IPS DF 6.9 (cell line): ENCODE results near the gene KIRREL3.

Experiments
- DNase-seq: peaks from one replicate; pipeline ENCODE4 v3.0.0-alpha.2; 2013; ENCODE audit warnings: low read depth, low spot score
- H3K27ac ChIP-seq: one replicate; pipeline ENCODE4 v1.5.1; 2013; ENCODE audit warnings: low read length, control low read depth
- H3K27me3 ChIP-seq: 2 replicates; pipeline ENCODE4 v1.6.1; 2013; ENCODE audit warnings: mild to moderate bottlenecking, low read length; ENCODE audit not compliant: control insufficient read depth, insufficient read depth
- H3K36me3 ChIP-seq: 2 replicates; pipeline ENCODE4 v1.6.1; 2013; ENCODE audit warnings: low read length; ENCODE audit not compliant: control insufficient read depth, insufficient read depth
- H3K4me1 ChIP-seq: 2 replicates; pipeline ENCODE4 v1.6.1; 2013; ENCODE audit warnings: low read length; ENCODE audit not compliant: control insufficient read depth, insufficient read depth
- H3K4me3 ChIP-seq: 2 replicates; pipeline ENCODE4 v1.5.1; 2013; ENCODE audit warnings: mild to moderate bottlenecking, low read length
- H3K9me3 ChIP-seq: 2 replicates; pipeline ENCODE4 v1.6.1; 2013; ENCODE audit warnings: low read length, inconsistent platforms; ENCODE audit not compliant: control insufficient read depth, insufficient read depth
- WGBS: extraction: QIAGEN DNeasy Blood & Tissue Kit; methylation state at CpG from one replicate; pipeline ENCODE4 v1.1.7; 2013; ENCODE audit warnings: mixed read lengths, missing lambda C conversion rate; ENCODE audit not compliant: insufficient read length, insufficient coverage; 5-methylcytosine and 5-hydroxymethylcytosine counted together

The KIRREL3 gene

GRCh38 chr11:126663749-126664592 is 336.6 kb downstream of the KIRREL3 start:
- Histone ChIP-seq H3K27me3 (peaks cover 2% of the 10 kb centered on the region; the same call in 1 of the 2 replicates), H3K4me3 (no peak overlapping the region), H3K9me3 (no peaks in the 10 kb centered on the region), H3K36me3 (no peaks in the 10 kb centered on the region), H3K27ac (no peak overlapping the region), H3K4me1 (no peaks in the 10 kb centered on the region; the same call in 1 of the 2 replicates)
- no CpG with 5 or more reads among the region's 3 CpGs for WGBS
- no peak for DNase-seq

- no peaks in the 10 kb centered on the region; the same call in 1 of the 2 replicates for H3K4me1 ChIP-seq
- H3K4me3 ChIP-seq: no peak overlapping the region
- DNase-seq: no peak
- peaks cover 2% of the 10 kb centered on the region; the same call in 1 of the 2 replicates for H3K27me3 ChIP-seq
- no peaks in the 10 kb centered on the region for H3K9me3 ChIP-seq
- no peaks in the 10 kb centered on the region for H3K36me3 ChIP-seq
- no peak overlapping the region for H3K27ac ChIP-seq
- no CpG with 5 or more reads among the region's 8 CpGs for WGBS
Observed at GRCh38 chr11:126662035-126662790, 338.4 kb downstream of the KIRREL3 start.

GRCh38 chr11:126660761-126661425 is 339.7 kb downstream of the KIRREL3 start:
- H3K4me3 ChIP-seq: no peak overlapping the region
- no peaks in the 10 kb centered on the region; the same call in 1 of the 2 replicates for H3K4me1 ChIP-seq
- H3K36me3 ChIP-seq: no peaks in the 10 kb centered on the region
- no peak overlapping the region for H3K27ac ChIP-seq
- no CpG with 5 or more reads among the region's 2 CpGs for WGBS
- peaks cover 2% of the 10 kb centered on the region; the same call in 1 of the 2 replicates for H3K27me3 ChIP-seq
- no peaks in the 10 kb centered on the region for H3K9me3 ChIP-seq
- DNase-seq: no peak

GRCh38 chr11:126660321-126660720 is 340.2 kb downstream of the KIRREL3 start:
- Histone ChIP-seq H3K4me3 (no peak overlapping the region), H3K4me1 (no peaks in the 10 kb centered on the region; the same call in 1 of the 2 replicates), H3K9me3 (no peaks in the 10 kb centered on the region), H3K27ac (no peak overlapping the region), H3K36me3 (no peaks in the 10 kb centered on the region), H3K27me3 (peaks cover 2% of the 10 kb centered on the region; the same call in 1 of the 2 replicates)
- WGBS: no CpG with 5 or more reads among the region's 5 CpGs
- DNase-seq: no peak

- Histone ChIP-seq H3K27me3 (peaks cover 2% of the 10 kb centered on the region; the same call in 1 of the 2 replicates), H3K9me3 (no peaks in the 10 kb centered on the region), H3K36me3 (no peaks in the 10 kb centered on the region), H3K4me1 (peaks cover 1% of the 10 kb centered on the region; the same call in 1 of the 2 replicates), H3K27ac (no peak overlapping the region), H3K4me3 (no peak overlapping the region)
- no peak for DNase-seq
- WGBS: no CpG with 5 or more reads among the region's 6 CpGs
Observed at GRCh38 chr11:126658306-126659056, 342.1 kb downstream of the KIRREL3 start.

GRCh38 chr11:126655807-126656128 is 344.8 kb downstream of the KIRREL3 start:
- H3K36me3 ChIP-seq: no peaks in the 10 kb centered on the region
- H3K4me3 ChIP-seq: no peak overlapping the region
- H3K4me1 ChIP-seq: 0 out of 2 replicates have a peak, but pooled peaks cover 1% of the 10 kb centered on the region
- no peak overlapping the region for H3K27ac ChIP-seq
- no CpG with 5 or more reads among the region's 2 CpGs for WGBS
- no peak for DNase-seq
- H3K27me3 ChIP-seq: no peaks in the 10 kb centered on the region; the same call in 1 of the 2 replicates
- no peaks in the 10 kb centered on the region for H3K9me3 ChIP-seq

- Histone ChIP-seq H3K27me3 (no peaks in the 10 kb centered on the region), H3K4me3 (no peak overlapping the region), H3K4me1 (0 out of 2 replicates have a peak, but pooled peaks cover 1% of the 10 kb centered on the region), H3K27ac (no peak overlapping the region), H3K9me3 (no peaks in the 10 kb centered on the region), H3K36me3 (no peaks in the 10 kb centered on the region)
- WGBS: 100% methylated on average over 1 of the region's 12 CpGs
- DNase-seq: no peak
Observed at GRCh38 chr11:126654886-126655806, 345.4 kb downstream of the KIRREL3 start.

- Histone ChIP-seq H3K36me3 (no peaks in the 10 kb centered on the region), H3K27me3 (no peaks in the 10 kb centered on the region), H3K4me1 (0 out of 2 replicates have a peak, but pooled peaks cover 1% of the 10 kb centered on the region), H3K9me3 (no peaks in the 10 kb centered on the region), H3K4me3 (no peak overlapping the region), H3K27ac (no peak overlapping the region)
- DNase-seq: no peak
- no CpG with 5 or more reads among the region's 8 CpGs for WGBS
Observed at GRCh38 chr11:126653040-126653439, 347.5 kb downstream of the KIRREL3 start.

GRCh38 chr11:126647735-126648134 is 352.8 kb downstream of the KIRREL3 start:
- Histone ChIP-seq H3K27ac (no peak overlapping the region), H3K4me1 (no peaks in the 10 kb centered on the region), H3K9me3 (no peaks in the 10 kb centered on the region), H3K27me3 (no peaks in the 10 kb centered on the region), H3K36me3 (no peaks in the 10 kb centered on the region), H3K4me3 (no peak overlapping the region)
- no CpG with 5 or more reads among the region's 5 CpGs for WGBS
- no peak for DNase-seq
